KMS-11 (cell line): ENCODE results near the gene ATP6V1B1.

Experiments used
- H2AFZ ChIP-seq: fragments of 200-600 bp; sonication (generic); 2 replicates; pipeline ENCODE4 v1.6.1; 2016; ENCODE audit warnings: antibody characterized with exemption, mixed run types, low read depth
- H3K27ac ChIP-seq: fragments of 200-600 bp; sonication (generic); 2 replicates; pipeline ENCODE4 v1.6.1; 2016; ENCODE audit warnings: mild to moderate bottlenecking, mixed run types
- H3K27me3 ChIP-seq: fragments of 200-600 bp; sonication (generic); 2 replicates; pipeline ENCODE4 v1.6.1; 2017; ENCODE audit warnings: mild to moderate bottlenecking, low read depth, mixed run types, moderate library complexity; ENCODE audit not compliant: insufficient read depth
- H3K36me3 ChIP-seq: fragments of 200-600 bp; sonication (generic); 2 replicates; pipeline ENCODE4 v1.6.1; 2017; ENCODE audit warnings: mild to moderate bottlenecking, mixed run types; ENCODE audit not compliant: insufficient read depth
- H3K4me1 ChIP-seq: fragments of 200-600 bp; sonication (generic); 2 replicates; pipeline ENCODE4 v1.6.1; 2016; ENCODE audit warnings: mild to moderate bottlenecking, low read depth, mixed run types; ENCODE audit not compliant: poor library complexity, severe bottlenecking
- H3K4me2 ChIP-seq: fragments of 200-600 bp; sonication (generic); 2 replicates; pipeline ENCODE4 v1.7.0; 2016; ENCODE audit warnings: mild to moderate bottlenecking, mixed run types
- H3K4me3 ChIP-seq: fragments of 200-600 bp; sonication (generic); IDR thresholded peaks from 2 replicates; pipeline ENCODE4 v1.6.1; 2017; ENCODE audit warnings: low read depth, low read length, mixed read lengths; ENCODE audit not compliant: insufficient read depth
- H3K79me2 ChIP-seq: fragments of 200-600 bp; sonication (generic); 2 replicates; pipeline ENCODE4 v1.6.1; 2016; ENCODE audit warnings: low read depth, mixed run types; ENCODE audit not compliant: insufficient read depth
- H3K9ac ChIP-seq: fragments of 200-600 bp; sonication (generic); 2 replicates; pipeline ENCODE4 v1.6.1; 2016; ENCODE audit warnings: mild to moderate bottlenecking, mixed run types
- H4K20me1 ChIP-seq: fragments of 200-600 bp; sonication (generic); 2 replicates; pipeline ENCODE4 v1.6.1; 2016; ENCODE audit warnings: mild to moderate bottlenecking, mixed run types; ENCODE audit not compliant: insufficient read depth
- CTCF ChIP-seq: fragments of 200-600 bp; sonication (generic); conservative IDR thresholded peaks from 2 replicates; pipeline ENCODE4 v1.6.1; 2017; ENCODE audit warnings: low read depth, mild to moderate bottlenecking, antibody characterized with exemption, low read length, moderate library complexity, mixed read lengths

The ATP6V1B1 gene

GRCh38 chr2:70936979-70937811, 1.5 kb downstream of the ATP6V1B1 start:
- no peaks in the 10 kb centered on the region for H3K27me3 ChIP-seq
- no peaks in the 10 kb centered on the region for H3K4me1 ChIP-seq
- H3K4me3 ChIP-seq, result no peak overlapping the region
- H3K36me3 ChIP-seq, result no peaks in the 10 kb centered on the region
- no peak overlapping the region for H3K27ac ChIP-seq
- H3K9ac ChIP-seq, result no peak overlapping the region
- no peaks in the 10 kb centered on the region for H3K79me2 ChIP-seq
- no peaks in the 10 kb centered on the region for H4K20me1 ChIP-seq
- H2AFZ ChIP-seq, result no peak overlapping the region
- TF ChIP-seq CTCF, result no peak
- H3K4me2 ChIP-seq, result no peak overlapping the region

GRCh38 chr2:70937866-70938585, 2.3 kb downstream of the ATP6V1B1 start:
- no peaks in the 10 kb centered on the region for H4K20me1 ChIP-seq
- no peak for TF ChIP-seq CTCF
- no peak overlapping the region for H3K9ac ChIP-seq
- H3K4me2 ChIP-seq, result no peak overlapping the region
- H3K4me1 ChIP-seq, result no peaks in the 10 kb centered on the region
- H3K27me3 ChIP-seq, result no peaks in the 10 kb centered on the region
- no peak overlapping the region for H3K27ac ChIP-seq
- no peaks in the 10 kb centered on the region for H3K79me2 ChIP-seq
- no peaks in the 10 kb centered on the region for H3K36me3 ChIP-seq
- no peak overlapping the region for H3K4me3 ChIP-seq
- no peak overlapping the region for H2AFZ ChIP-seq

- Histone ChIP-seq H3K9ac (no peak overlapping the region), H3K79me2 (no peaks in the 10 kb centered on the region), H3K36me3 (no peaks in the 10 kb centered on the region), H3K27ac (no peak overlapping the region), H3K4me2 (no peak overlapping the region), H3K4me3 (no peak overlapping the region), H3K4me1 (no peaks in the 10 kb centered on the region), H4K20me1 (no peaks in the 10 kb centered on the region), H3K27me3 (no peaks in the 10 kb centered on the region), H2AFZ (no peak overlapping the region)
- TF ChIP-seq CTCF, result no peak
Measured at GRCh38 chr2:70938586-70938950, 2.9 kb downstream of the ATP6V1B1 start.

GRCh38 chr2:70939001-70939838, 3.5 kb downstream of the ATP6V1B1 start:
- H3K27ac ChIP-seq, result no peak overlapping the region
- H3K9ac ChIP-seq, result no peak overlapping the region
- H3K27me3 ChIP-seq, result no peaks in the 10 kb centered on the region
- no peak overlapping the region for H2AFZ ChIP-seq
- no peak for TF ChIP-seq CTCF
- no peak overlapping the region for H3K4me3 ChIP-seq
- no peak overlapping the region for H3K4me2 ChIP-seq
- no peaks in the 10 kb centered on the region for H3K36me3 ChIP-seq
- H3K4me1 ChIP-seq, result no peaks in the 10 kb centered on the region
- H4K20me1 ChIP-seq, result no peaks in the 10 kb centered on the region
- no peaks in the 10 kb centered on the region for H3K79me2 ChIP-seq
